Ishikawa (cell line): ENCODE measurements around the gene DIPK1B.

ENCODE experiments used
- CEBPB ChIP-seq: IDR thresholded peaks from 2 replicates; pipeline ENCODE4 v1.6.1; 2012
- CREB1 ChIP-seq: IDR thresholded peaks from 2 replicates; pipeline ENCODE4 v1.6.1; 2012; ENCODE audit warnings: low read depth
- EGR1 ChIP-seq: IDR thresholded peaks from 2 replicates; pipeline ENCODE4 v1.6.1; 2012
- EP300 ChIP-seq: IDR thresholded peaks from 2 replicates; pipeline ENCODE4 v1.6.1; 2012; ENCODE audit warnings: borderline replicate concordance
- FOXM1 ChIP-seq: IDR thresholded peaks from 2 replicates; pipeline ENCODE4 v1.6.1; 2012; ENCODE audit warnings: low read depth, borderline replicate concordance
- MAX ChIP-seq: IDR thresholded peaks from 2 replicates; pipeline ENCODE4 v1.6.1; 2012
- NFIC ChIP-seq: IDR thresholded peaks from 2 replicates; pipeline ENCODE4 v1.6.1; 2012
- RAD21 ChIP-seq: IDR thresholded peaks from 2 replicates; pipeline ENCODE4 v1.6.1; 2012; ENCODE audit warnings: low read depth
- REST ChIP-seq: IDR thresholded peaks from 2 replicates; pipeline ENCODE4 v1.6.1; 2012; ENCODE audit warnings: low read depth, mild to moderate bottlenecking
- TAF1 ChIP-seq: IDR thresholded peaks from 2 replicates; pipeline ENCODE4 v1.6.1; 2012; ENCODE audit warnings: low read depth, mild to moderate bottlenecking
- TCF12 ChIP-seq: IDR thresholded peaks from 2 replicates; pipeline ENCODE4 v1.6.1; 2012; ENCODE audit warnings: low read depth
- TEAD4 ChIP-seq: IDR thresholded peaks from 2 replicates; pipeline ENCODE4 v1.6.1; 2012
- USF1 ChIP-seq: IDR thresholded peaks from 2 replicates; pipeline ENCODE4 v1.6.1; 2012
- YY1 ChIP-seq: IDR thresholded peaks from 2 replicates; pipeline ENCODE4 v1.6.1; 2012; ENCODE audit warnings: low read depth
- ZBTB7A ChIP-seq: IDR thresholded peaks from 2 replicates; pipeline ENCODE4 v1.6.1; 2012; ENCODE audit warnings: low read depth

The DIPK1B gene

GRCh38 chr9:136740971-136741882 lies 28.9 kb downstream of the DIPK1B start:
- no peak for TF ChIP-seq TEAD4
- peak; percentile 42; the same call in 1 of the 2 replicates for TF ChIP-seq MAX

GRCh38 chr9:136741883-136742571 lies 29.7 kb downstream of the DIPK1B start:
- peak; percentile 43; the same call in 1 of the 2 replicates for TF ChIP-seq EGR1
- no peak for TF ChIP-seq FOXM1
- no peak for TF ChIP-seq TEAD4
- no peak for TF ChIP-seq NFIC
- no peak for TF ChIP-seq MAX
- TF ChIP-seq EP300: no peak

GRCh38 chr9:136742591-136743391 lies 30.4 kb downstream of the DIPK1B start, which contains the start of gene LCN10:
TSS of gene LCN10 (minus strand) at chr9:136742940. CDS start at chr9:136742903, 37 bp downstream.
- TF ChIP-seq YY1 (no peak), CEBPB (no peak), USF1 (no peak), TAF1 (no peak), EGR1 (no peak), CREB1 (no peak), TCF12 (no peak), MAX (no peak), FOXM1 (no peak), NFIC (no peak), ZBTB7A (no peak; the same call in 1 of the 2 replicates), TEAD4 (no peak)

- TF ChIP-seq FOXM1: no peak
- no peak for TF ChIP-seq TAF1
- TF ChIP-seq RAD21: no peak
- no peak for TF ChIP-seq TEAD4
- TF ChIP-seq CREB1: no peak
- TF ChIP-seq NFIC: no peak
- no peak for TF ChIP-seq EGR1
Observed at GRCh38 chr9:136743639-136744211, 31.4 kb downstream of the DIPK1B start.

GRCh38 chr9:136744773-136745172 lies 32.4 kb downstream of the DIPK1B start:
- TF ChIP-seq RAD21 (no peak), TEAD4 (no peak), EGR1 (no peak), EP300 (no peak), YY1 (no peak), CREB1 (no peak), REST (no peak), USF1 (no peak), ZBTB7A (no peak), CEBPB (no peak), NFIC (no peak), FOXM1 (no peak)

GRCh38 chr9:136745389-136746154 lies 33.2 kb downstream of the DIPK1B start:
- TF ChIP-seq CEBPB: no peak
- no peak for TF ChIP-seq RAD21
- no peak for TF ChIP-seq EP300
- no peak for TF ChIP-seq MAX
- TF ChIP-seq TAF1: no peak
- no peak for TF ChIP-seq CREB1
- no peak for TF ChIP-seq REST
- TF ChIP-seq TCF12: no peak
- TF ChIP-seq USF1: no peak
- TF ChIP-seq NFIC: no peak
- TF ChIP-seq YY1: no peak
- TF ChIP-seq FOXM1: no peak
- TF ChIP-seq ZBTB7A: no peak
- no peak for TF ChIP-seq EGR1
- no peak for TF ChIP-seq TEAD4
